ENCODE data around the gene NOX4. TPM values are rescaled to one million over a fixed set of nuclear protein-coding genes. Genes with fewer than 3 reads are reported as not detected.

NOX4 gene
- total and polyA plus RNA-seq, 2 of the 8 experiments (the other 6 are each of a cell fraction or from before 2014, with no cell fraction given) = 2.0 to 2.3 TPM

- Histone ChIP-seq H3K4me3 (ENCODE audit: extremely low read depth in 1 of 4, insufficient read depth in 2 of 4, low read depth in 3 of 4, low read length in 4 of 4) (no peak overlapping the region), H3K4ac (replicated peaks; ENCODE audit: insufficient read length, low read depth, low read length) (no peak overlapping the region), H3K79me1 (ENCODE audit: low read depth, low read length) (no peaks in the 10 kb centered on the region), H3K9me3 (ENCODE audit: insufficient read depth in 2 of 2, low read depth in 1 of 2, low read length in 1 of 2) (no peaks in the 10 kb centered on the region), H4K20me1 (replicated peaks in 1 of 2; ENCODE audit: control insufficient read depth in 1 of 2, insufficient read depth in 2 of 2, low read length in 2 of 2) (no peaks in the 10 kb centered on the region), H2AFZ (ENCODE audit: low read length) (no peak overlapping the region), H3K9ac (replicated peaks in 1 of 4; ENCODE audit: extremely low read depth in 1 of 4, low read depth in 3 of 4, low read length in 3 of 4) (no peak overlapping the region), H2BK20ac (ENCODE audit: low read length) (no peak overlapping the region), H2AK5ac (ENCODE audit: low read depth, low read length) (no peak overlapping the region), H3K14ac (ENCODE audit: insufficient read length) (no peak overlapping the region), H3K18ac (ENCODE audit: extremely low read depth, low read length) (no peak overlapping the region), H2BK15ac (ENCODE audit: low read length) (no peak overlapping the region), H3K23me2 (ENCODE audit: low read depth, low read length) (no peaks in the 10 kb centered on the region; the same call in 1 of the 2 replicates), H4K5ac (ENCODE audit: insufficient read length, low read depth, low read length) (no peak overlapping the region), H4K8ac (ENCODE audit: extremely low read depth, insufficient read depth, low read length) (no peak overlapping the region), H3K36me3 (ENCODE audit: control insufficient read depth in 2 of 4, insufficient read depth in 4 of 4, low read length in 3 of 4) (no peaks in the 10 kb centered on the region), H3K56ac (replicated peaks; ENCODE audit: insufficient read length, low read depth, low read length) (no peak overlapping the region), H3K4me1 (replicated peaks in 1 of 4; ENCODE audit: control insufficient read depth in 3 of 4, insufficient read depth in 4 of 4, low read length in 3 of 4) (no peaks in the 10 kb centered on the region), H3K23ac (ENCODE audit: insufficient read length) (no peak overlapping the region), H3K27me3 (replicated peaks in 1 of 4; ENCODE audit: control insufficient read depth in 3 of 4, extremely low read depth in 1 of 4, insufficient read depth in 3 of 4, low read length in 3 of 4) (no peaks in the 10 kb centered on the region), H2BK12ac (ENCODE audit: low read depth, low read length) (no peak overlapping the region), H3K79me2 (ENCODE audit: control insufficient read depth in 1 of 2, insufficient read depth in 2 of 2, low read length in 2 of 2) (no peaks in the 10 kb centered on the region), H2BK120ac (replicated peaks; ENCODE audit: low read depth, low read length) (no peak overlapping the region), H3K4me2 (ENCODE audit: insufficient read depth in 1 of 2, low read depth in 2 of 2, low read length in 2 of 2) (no peak overlapping the region), H2BK5ac (ENCODE audit: low read depth, low read length) (no peak overlapping the region), H3K27ac (ENCODE audit: low read depth, low read length) (no peak overlapping the region), H4K91ac (replicated peaks; ENCODE audit: insufficient read length, low read length) (no peak overlapping the region)
- ChIA-PET CTCF (ENCODE audit: partially characterized antibody) (interaction anchor here (1.1 kb wide), 1 partner anchor 9 kb away, joined by 3 read pairs; no protein-coding TSS in a partner anchor), POLR2A (ENCODE audit: partially characterized antibody) (no interaction called here)
- 97% methylated on average over 5 of the region's 5 CpGs; no CpG with 5 or more reads in 1 of the 2 experiments for WGBS, 2 experiments (ENCODE audit: extremely low coverage in 1 of 2, insufficient coverage in 1 of 2, insufficient read length in 1 of 2, insufficient replicate concordance in 2 of 2, low coverage in 1 of 2, low lambda C conversion rate in 2 of 2, missing lambda C conversion rate in 1 of 2)
- no peak for FAIRE-seq
- no peak for DNase-seq (ENCODE audit: low read depth in 1 of 2, low spot score in 2 of 2)
- TF ChIP-seq SIRT6 (IDR thresholded peaks at IDR 0.05; ENCODE audit: low read length) (no peak), CBX8 (IDR thresholded peaks at IDR 0.05; ENCODE audit: borderline replicate concordance, low read depth, low read length) (no peak), KDM5A (IDR thresholded peaks at IDR 0.05; ENCODE audit: low read length) (no peak)
Observed at GRCh38 chr11:89508544-89508943, 17.4 kb upstream of the NOX4 start.

All from H1 (cell line).